GM21717 (cell line): ENCODE data around the gene MC5R.
A peak's percentile ranks its signal among the peaks of the same experiment; 100 is the strongest.

ENCODE experiments used
- ATAC-seq: cut with Tn5 transposase; IDR thresholded peaks from one replicate; pipeline ENCODE4 v1.9.1; 2021; ENCODE audit warnings: mild to moderate bottlenecking, moderate library complexity; ENCODE audit not compliant: unreplicated experiment

Gene MC5R

GRCh38 chr18:13823707-13824395 lies at the start of gene MC5R:
Gene MC5R (plus strand): TSS chr18:13824149. CDS start chr18:13825766, 1,617 bp downstream.
- peak; percentile 76 for ATAC-seq

GRCh38 chr18:13775058-13775457 lies 48.9 kb upstream of the MC5R start:
- no peak for ATAC-seq

GRCh38 chr18:13791181-13791580 lies 32.8 kb upstream of the MC5R start:
- ATAC-seq: no peak

GRCh38 chr18:13793819-13794218 lies 30.1 kb upstream of the MC5R start:
- no peak for ATAC-seq

- ATAC-seq: no peak
Measured at GRCh38 chr18:13796515-13796914, 27.4 kb upstream of the MC5R start.

GRCh38 chr18:13797157-13797611 lies 26.8 kb upstream of the MC5R start:
- ATAC-seq: no peak

GRCh38 chr18:13799396-13799795 lies 24.6 kb upstream of the MC5R start:
- ATAC-seq: no peak

- ATAC-seq: no peak
Measured at GRCh38 chr18:13800505-13801259, 23.3 kb upstream of the MC5R start.

GRCh38 chr18:13801260-13801601 lies 22.7 kb upstream of the MC5R start:
- no peak for ATAC-seq

GRCh38 chr18:13804305-13804704 lies 19.6 kb upstream of the MC5R start:
- ATAC-seq: no peak

GRCh38 chr18:13808294-13809042 lies 15.5 kb upstream of the MC5R start:
- no peak for ATAC-seq

GRCh38 chr18:13809043-13809430 lies 14.9 kb upstream of the MC5R start:
- no peak for ATAC-seq

GRCh38 chr18:13809531-13810255 lies 14.3 kb upstream of the MC5R start:
- no peak for ATAC-seq

GRCh38 chr18:13810950-13811485 lies 12.9 kb upstream of the MC5R start:
- no peak for ATAC-seq

- no peak for ATAC-seq
Measured at GRCh38 chr18:13811993-13812392, 12.0 kb upstream of the MC5R start.

- ATAC-seq: peak; percentile 69
Measured at GRCh38 chr18:13813271-13813849, 10.6 kb upstream of the MC5R start.

GRCh38 chr18:13826209-13826608 lies 2.3 kb downstream of the MC5R start:
- ATAC-seq: no peak

- ATAC-seq: no peak
Measured at GRCh38 chr18:13831864-13832508, 8.0 kb downstream of the MC5R start.

- no peak for ATAC-seq
Measured at GRCh38 chr18:13834496-13835015, 10.6 kb downstream of the MC5R start.

GRCh38 chr18:13835202-13835601 lies 11.3 kb downstream of the MC5R start:
- ATAC-seq: no peak
